Transverse colon (tissue), 4 donors: ENCODE results near the gene INSM1. TPM values are rescaled to one million over a fixed set of nuclear protein-coding genes. Genes with fewer than 3 reads are reported as not detected.
A peak's percentile ranks its signal among the peaks of the same experiment; 100 is the strongest.

Experiments used
- DNase-seq: peaks from one replicate; pipeline ENCODE4 v3.0.0-alpha.2; 2019
- H3K27ac ChIP-seq, 4 donors: fragments of 200-600 bp; sonication (generic); 2 replicates each; pipeline ENCODE4 v1.5.1; 2016 to 2018; ENCODE audit warnings: inconsistent platforms in 4 of 4
- H3K27me3 ChIP-seq: fragments of 200-600 bp; sonication (generic); 2 replicates; pipeline ENCODE4 v1.5.1; 2017; ENCODE audit warnings: inconsistent platforms
- H3K36me3 ChIP-seq, 4 donors: fragments of 200-600 bp; sonication (generic); 2 replicates each; pipeline ENCODE4 v1.5.1; 2017 to 2019; ENCODE audit warnings: inconsistent platforms in 4 of 4
- H3K4me1 ChIP-seq, 4 donors: fragments of 200-600 bp; sonication (generic); 2 replicates each; pipeline ENCODE4 v1.5.1; 2017 to 2020; ENCODE audit warnings: inconsistent platforms in 4 of 4
- H3K4me3 ChIP-seq, 4 donors: fragments of 200-600 bp; sonication (generic); 1 replicate in 1 of 4; 2 replicates in 3 of 4; pipeline versions ENCODE4 v1.5.1 to v1.6.1; 2017 to 2019; ENCODE audit warnings: inconsistent platforms in 4 of 4
- H3K9me3 ChIP-seq, 2 donors: fragments of 200-600 bp; sonication (generic); 2 replicates each; pipeline ENCODE4 v1.5.1; 2017 to 2019; ENCODE audit warnings: inconsistent platforms in 2 of 2
- EP300 ChIP-seq: sonication (generic); formaldehyde crosslinking; IDR thresholded peaks from one replicate; pipeline ENCODE4 v1.6.1; 2017; ENCODE audit warnings: antibody characterized with exemption, low read depth
- POLR2A ChIP-seq: fragments of 450-650 bp; IDR thresholded peaks from one replicate; pipeline ENCODE4 v1.6.1; 2016; ENCODE audit warnings: antibody characterized with exemption, mild to moderate bottlenecking, moderate library complexity
- POLR2AphosphoS5 ChIP-seq, 3 donors: sonication (generic); formaldehyde crosslinking; IDR thresholded peaks; one replicate each; pipeline ENCODE4 v1.6.1; 2016; ENCODE audit warnings: antibody characterized with exemption in 3 of 3
- WGBS, 2 donors: methylation state at CpG; one replicate each; pipeline ENCODE4 v1.1.5; 2018; ENCODE audit warnings: low coverage in 1 of 2; 5-methylcytosine and 5-hydroxymethylcytosine counted together
- in situ Hi-C, 4 donors: fragments of 200-750 bp; cut with MboI; loops; one replicate each; pipeline versions ENCODE4 v1.15.0 to v1.15.1; 2017; ENCODE audit warnings: low sequenced_read_pairs in 3 of 4, low pct_ligation_motif_present in 1 of 4, low pct_unique_long_range_greater_than_20kb in 1 of 4
- intact Hi-C: fragments of 100-400 bp; cut with DNase I; formaldehyde crosslinking; loops from one replicate; pipeline ENCODE4 v1.15.1; 2023; ENCODE audit warnings: low total_unique reads
- total RNA-seq, 4 donors: library from RNA; depleted of rRNA; stranded (reverse); fragments of >200 nt; gene quantifications; one replicate each; pipeline ENCODE4 v1.1.0, GENCODE V29; 2016
- TF ChIP-seq, protein P1 (sequence below), 5 experiments: fragments of 200-600 bp in 3 of 5; fragments of 450-650 bp in 2 of 5; sonication (generic) in 3 of 5; IDR thresholded peaks; 1 replicate in 2 of 5; 2 replicates in 3 of 5; pipeline ENCODE4 v1.5.1; 2016 to 2017; ENCODE audit warnings: antibody characterized with exemption in 5 of 5, inconsistent platforms in 3 of 5, mild to moderate bottlenecking in 2 of 5, moderate library complexity in 1 of 5

The INSM1 gene
- total RNA-seq, 4 donors from 2014 or later, result 0.60 to 3.0 (median 1.4) TPM

DNA sequence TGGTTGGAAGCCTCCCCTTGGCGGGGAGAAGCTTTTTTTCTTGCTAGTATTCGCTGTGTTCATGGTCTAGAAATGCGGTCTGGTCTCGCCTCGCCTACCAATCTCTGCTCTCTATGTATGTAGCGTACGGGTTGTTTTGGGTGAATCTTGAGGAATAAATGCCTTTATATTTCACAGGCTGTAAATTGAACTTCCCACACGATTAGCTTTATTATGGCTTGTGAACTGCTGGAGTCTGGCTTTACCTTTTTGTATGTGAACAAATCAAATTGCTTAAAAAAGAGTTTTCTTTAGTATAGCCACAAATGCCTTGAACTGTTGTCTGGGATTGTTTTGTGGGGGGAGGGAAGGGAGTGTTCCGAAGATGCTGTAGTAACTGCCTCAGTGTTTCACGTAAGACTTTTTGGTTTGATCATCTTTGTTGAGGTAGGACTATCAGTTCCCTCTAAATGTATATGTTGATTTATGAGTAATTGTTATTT, 2.2 kb downstream of the INSM1 start:
- H3K36me3 ChIP-seq, result no peaks in the 10 kb centered on the region
- intact Hi-C loops (no loop called here), in situ Hi-C loops (loop anchor here in 3 of 4 donors (25.0 kb wide), 1 partner anchor 192 kb away; no protein-coding TSS in a partner anchor)
- peak overlapping the region in 1 of 4 donors; percentile 43 for H3K4me3 ChIP-seq
- H3K27ac ChIP-seq, result no peak overlapping the region
- H3K4me1 ChIP-seq, result peaks cover 4 to 28% (median 22%) of the 10 kb centered on the region in 4 donors
- TF ChIP-seq POLR2AphosphoS5 (IDR thresholded peaks at IDR 0.05) (no peak), EP300 (no peak), POLR2A (no peak)
- TF ChIP-seq, protein P1, sequence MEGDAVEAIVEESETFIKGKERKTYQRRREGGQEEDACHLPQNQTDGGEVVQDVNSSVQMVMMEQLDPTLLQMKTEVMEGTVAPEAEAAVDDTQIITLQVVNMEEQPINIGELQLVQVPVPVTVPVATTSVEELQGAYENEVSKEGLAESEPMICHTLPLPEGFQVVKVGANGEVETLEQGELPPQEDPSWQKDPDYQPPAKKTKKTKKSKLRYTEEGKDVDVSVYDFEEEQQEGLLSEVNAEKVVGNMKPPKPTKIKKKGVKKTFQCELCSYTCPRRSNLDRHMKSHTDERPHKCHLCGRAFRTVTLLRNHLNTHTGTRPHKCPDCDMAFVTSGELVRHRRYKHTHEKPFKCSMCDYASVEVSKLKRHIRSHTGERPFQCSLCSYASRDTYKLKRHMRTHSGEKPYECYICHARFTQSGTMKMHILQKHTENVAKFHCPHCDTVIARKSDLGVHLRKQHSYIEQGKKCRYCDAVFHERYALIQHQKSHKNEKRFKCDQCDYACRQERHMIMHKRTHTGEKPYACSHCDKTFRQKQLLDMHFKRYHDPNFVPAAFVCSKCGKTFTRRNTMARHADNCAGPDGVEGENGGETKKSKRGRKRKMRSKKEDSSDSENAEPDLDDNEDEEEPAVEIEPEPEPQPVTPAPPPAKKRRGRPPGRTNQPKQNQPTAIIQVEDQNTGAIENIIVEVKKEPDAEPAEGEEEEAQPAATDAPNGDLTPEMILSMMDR (IDR thresholded peaks at IDR 0.05), result no peak
- peaks cover 98% of the 10 kb centered on the region for H3K27me3 ChIP-seq
- DNase-seq, result no peak
- 10 to 14% methylated on average over 5 to 10 of the region's 10 CpGs for WGBS, 2 donors
- no peaks in the 10 kb centered on the region for H3K9me3 ChIP-seq

DNA sequence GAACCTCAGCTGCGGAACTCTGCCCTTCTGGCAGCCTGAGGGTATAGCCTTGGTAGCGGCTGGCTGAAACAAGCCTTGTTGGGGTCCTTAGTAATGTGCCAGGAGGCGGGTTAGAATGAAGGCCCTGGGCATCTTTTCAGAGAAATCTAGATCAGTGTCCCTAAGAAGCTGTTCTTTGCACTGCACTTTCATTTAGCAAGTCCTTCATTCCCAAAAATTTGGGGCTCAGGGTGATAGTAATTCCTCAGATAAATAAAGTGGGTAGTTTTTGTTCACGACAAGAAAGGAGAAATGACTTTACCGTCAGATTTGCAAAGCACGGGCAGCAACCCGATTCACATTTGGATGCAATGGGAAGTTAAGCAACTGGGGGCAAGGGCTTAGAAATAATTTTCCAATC, 3.2 kb downstream of the INSM1 start:
- DNase-seq, result no peak
- TF ChIP-seq, protein P1 (IDR thresholded peaks at IDR 0.05), result no peak
- no peak for TF ChIP-seq EP300
- no peak for TF ChIP-seq POLR2A
- no peak for TF ChIP-seq POLR2AphosphoS5 (IDR thresholded peaks at IDR 0.05)
- Histone ChIP-seq H3K36me3 (no peaks in the 10 kb centered on the region), H3K4me1 (peaks cover 4 to 28% (median 22%) of the 10 kb centered on the region in 4 donors), H3K27me3 (peaks cover 91% of the 10 kb centered on the region), H3K9me3 (no peaks in the 10 kb centered on the region), H3K4me3 (no peak overlapping the region), H3K27ac (no peak overlapping the region)
- intact Hi-C loops (no loop called here), in situ Hi-C loops (loop anchor here in 3 of 4 donors (25.0 kb wide), 1 partner anchor 191 kb away; no protein-coding TSS in a partner anchor)
- WGBS, 2 donors, result 30 to 41% methylated on average over 2 to 7 of the region's 7 CpGs

DNA sequence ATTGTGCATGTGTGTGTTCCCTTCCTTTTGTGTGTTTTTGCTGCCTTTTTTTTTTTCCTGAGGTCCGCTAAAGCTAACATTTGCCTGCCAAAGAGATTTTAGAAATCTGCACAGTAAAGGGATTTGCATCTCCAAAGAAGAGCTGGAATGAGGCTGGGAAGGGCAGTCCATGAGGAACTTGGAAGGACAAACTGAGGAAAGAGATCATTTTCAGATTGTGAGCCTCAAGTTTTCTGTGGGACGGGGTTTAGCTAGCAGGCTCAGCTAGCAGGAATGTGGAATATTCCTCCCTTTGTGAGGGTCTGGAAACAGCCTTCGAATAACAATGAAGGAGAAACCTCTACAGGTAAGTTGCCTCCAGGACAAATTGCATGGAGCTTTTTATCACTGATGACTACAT, 3.8 kb downstream of the INSM1 start:
- DNase-seq, result no peak
- no peaks in the 10 kb centered on the region for H3K36me3 ChIP-seq
- intact Hi-C loops, result no loop called here
- in situ Hi-C loops, result loop anchor here in 3 of 4 donors (25.0 kb wide), 1 partner anchor 191 kb away; no protein-coding TSS in a partner anchor
- WGBS, 2 donors, result 38 to 52% methylated on average over 3 of the region's 3 CpGs
- no peak overlapping the region for H3K27ac ChIP-seq
- H3K27me3 ChIP-seq, result peaks cover 89% of the 10 kb centered on the region
- H3K4me3 ChIP-seq, result no peak overlapping the region
- H3K4me1 ChIP-seq, result peaks cover 4 to 26% (median 21%) of the 10 kb centered on the region in 4 donors
- no peaks in the 10 kb centered on the region for H3K9me3 ChIP-seq
- TF ChIP-seq POLR2AphosphoS5 (IDR thresholded peaks at IDR 0.05) (no peak), POLR2A (no peak), EP300 (no peak)
- TF ChIP-seq, protein P1 (IDR thresholded peaks at IDR 0.05), result no peak

DNA sequence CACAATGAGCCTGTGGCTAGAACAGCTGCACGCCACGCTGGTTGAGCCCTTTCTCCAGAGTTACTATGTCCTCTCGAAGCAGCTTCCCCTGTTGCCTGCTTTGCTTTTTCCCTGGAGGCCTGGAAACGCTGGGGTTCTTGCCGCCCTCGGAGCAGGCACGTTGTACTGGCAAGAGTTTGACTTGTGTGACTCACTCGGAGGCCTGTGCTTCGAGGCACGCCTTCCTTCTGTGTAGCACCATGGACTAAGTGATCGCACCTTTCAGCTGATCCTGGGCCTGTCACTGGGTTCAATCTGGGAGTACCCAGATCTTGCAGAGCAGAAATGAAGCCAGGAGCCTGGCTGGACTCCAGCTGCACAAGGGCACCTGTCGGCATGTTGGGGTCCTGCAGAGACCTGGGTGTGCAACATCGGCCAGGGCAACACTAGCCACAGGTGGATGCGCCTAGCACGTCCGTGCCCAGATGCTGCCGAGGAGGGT, 5.2 kb downstream of the INSM1 start:
- 66% methylated on average over 17 of the region's 17 CpGs; no CpG with 5 or more reads in 1 of the 2 donors for whole genome bisulfite sequencing, 2 donors
- no peaks in the 10 kb centered on the region for H3K9me3 ChIP-seq
- TF ChIP-seq EP300 (no peak), POLR2A (no peak), POLR2AphosphoS5 (IDR thresholded peaks at IDR 0.05) (no peak)
- TF ChIP-seq, protein P1 (IDR thresholded peaks at IDR 0.05), result no peak
- no peak for DNase-seq
- H3K4me1 ChIP-seq, result peaks cover 0 to 16% (median 13%) of the 10 kb centered on the region in 4 donors
- no peak overlapping the region for H3K27ac ChIP-seq
- H3K4me3 ChIP-seq, result no peak overlapping the region
- in situ Hi-C loops (loop anchor here in 3 of 4 donors (25.0 kb wide), 1 partner anchor 189 kb away; no protein-coding TSS in a partner anchor), intact Hi-C loops (no loop called here)
- H3K36me3 ChIP-seq, result no peaks in the 10 kb centered on the region
- peaks cover 75% of the 10 kb centered on the region for H3K27me3 ChIP-seq
